ENCODE data around the gene SLFN13. TPM values are rescaled to one million over a fixed set of nuclear protein-coding genes. Genes with fewer than 3 reads are reported as not detected.

The SLFN13 gene
- total RNA-seq, 1 experiment from 2014 or later, result 10.1 TPM

- Histone ChIP-seq H3K56ac (ENCODE audit: insufficient read length, low read depth, low read length) (no peak overlapping the region), H2BK15ac (ENCODE audit: low read depth, low read length) (no peak overlapping the region), H3K18ac (ENCODE audit: insufficient read length, low read depth, low read length) (no peak overlapping the region), H3K4ac (ENCODE audit: low read depth, low read length) (no peak overlapping the region), H3K23ac (ENCODE audit: insufficient read length, low read depth, low read length) (no peak overlapping the region), H2BK5ac (ENCODE audit: insufficient read length, low read length) (no peak overlapping the region), H2BK20ac (ENCODE audit: low read depth, low read length, poor library complexity, severe bottlenecking) (no peak overlapping the region), H3K4me1 (ENCODE audit: insufficient read depth, low read length) (no peaks in the 10 kb centered on the region; the same call in 1 of the 2 replicates), H3K27ac (ENCODE audit: insufficient read length, low read depth, low read length) (no peak overlapping the region), H2BK12ac (ENCODE audit: insufficient read length, low read depth, low read length) (no peak overlapping the region), H2BK120ac (ENCODE audit: low read depth, low read length, poor library complexity, severe bottlenecking) (no peak overlapping the region), H3K4me2 (ENCODE audit: insufficient read depth, insufficient read length, low read length) (no peak overlapping the region), H3K14ac (ENCODE audit: insufficient read depth, low read length) (no peak overlapping the region), H4K91ac (ENCODE audit: insufficient read length, low read depth, low read length) (no peak overlapping the region), H3K79me2 (ENCODE audit: insufficient read depth, low read length) (no peaks in the 10 kb centered on the region), H3K79me1 (ENCODE audit: insufficient read depth, low read depth, low read length, poor library complexity, severe bottlenecking) (no peaks in the 10 kb centered on the region), H3K27me3 (ENCODE audit: insufficient read depth, low read length) (peaks cover 81% of the 10 kb centered on the region), H3K23me2 (ENCODE audit: insufficient read length, low read depth, low read length, poor library complexity, severe bottlenecking) (peaks cover 8% of the 10 kb centered on the region), H3K9me3 (ENCODE audit: control insufficient read depth, low read depth, low read length) (no peaks in the 10 kb centered on the region), H4K5ac (ENCODE audit: insufficient read length, low read depth, low read length) (no peak overlapping the region), H2AFZ (ENCODE audit: low read length) (no peak overlapping the region), H3K9ac (ENCODE audit: extremely low read depth, insufficient read length, low read length) (no peak overlapping the region), H3T11ph (ENCODE audit: low read length) (no peak overlapping the region), H4K8ac (replicated peaks; ENCODE audit: insufficient read length, low read depth, low read length) (no peak overlapping the region), H4K20me1 (ENCODE audit: control insufficient read depth, insufficient read depth, insufficient read length) (no peaks in the 10 kb centered on the region), H2AK5ac (ENCODE audit: insufficient read length, low read length) (no peak overlapping the region)
- no peak for TF ChIP-seq CTCF (conservative IDR thresholded peaks at IDR 0.05)
- no peak for DNase-seq
- no peaks in the 10 kb centered on the region; a peak in 1 of 7 replicates for H3K36me3 Mint-ChIP-seq (ENCODE audit: insufficient read depth in 1 of 3, low read depth in 3 of 3)
- peaks cover 23 to 37% of the 10 kb centered on the region in 2 experiments for H3K4me1 Mint-ChIP-seq
- H3K27ac Mint-ChIP-seq, result no peak overlapping the region
- peaks cover 100% of the 10 kb centered on the region for H3K27me3 Mint-ChIP-seq (ENCODE audit: low read depth)
- WGBS (ENCODE audit: extremely low coverage, insufficient read length, low lambda C conversion rate), result no CpG with 5 or more reads among the region's 15 CpGs
- H3K4me3 Mint-ChIP-seq, result no peak overlapping the region
- H3K9me3 Mint-ChIP-seq, result peaks cover 0 to 6% of the 10 kb centered on the region in 2 experiments; a peak in 4 of 5 replicates
Measured at GRCh38 chr17:35488991-35489390, 40.4 kb upstream of the SLFN13 start.

Measured in H9 (cell line).